Activated T-helper 9 cell treated with anti-CD3 and anti-CD28 coated beads, Interleukin-2, amount 50 U/mL, for 16 hours (primary cell): ENCODE data around the gene EVC.
"Not testable (repeated sequence)": the region's sequence is repeated elsewhere in the genome, so short reads cannot be mapped to it uniquely, and the experiment has no call there.

Source experiments
- DNase-seq: peaks from one replicate; pipeline ENCODE4 v3.0.0-alpha.2; 2020; ENCODE audit warnings: low read depth

Gene EVC

GRCh38 chr4:5708449-5709206, 2.4 kb upstream of the EVC start, which contains the start of gene EVC2:
Gene EVC2 (minus strand): TSS chr4:5708559. CDS start chr4:5708513, 46 bp downstream.
- DNase-seq: no peak

GRCh38 chr4:5709207-5709575, 1.8 kb upstream of the EVC start:
- no peak for DNase-seq

GRCh38 chr4:5710065-5710960, 688 bp upstream of the EVC start:
- no peak for DNase-seq

- DNase-seq: no peak
Measured at GRCh38 chr4:5711479-5712184, 631 bp downstream of the EVC start.

- no peak for DNase-seq
Measured at GRCh38 chr4:5712517-5712916, 1.5 kb downstream of the EVC start.

- no peak for DNase-seq
Measured at GRCh38 chr4:5712931-5713330, 1.9 kb downstream of the EVC start.

- no peak for DNase-seq
Measured at GRCh38 chr4:5713861-5714260, 2.9 kb downstream of the EVC start.

- no peak for DNase-seq
Measured at GRCh38 chr4:5715357-5715756, 4.4 kb downstream of the EVC start.

GRCh38 chr4:5716391-5716790, 5.4 kb downstream of the EVC start:
- no peak for DNase-seq

- DNase-seq: no peak
Measured at GRCh38 chr4:5717449-5718158, 6.6 kb downstream of the EVC start.

- no peak for DNase-seq
Measured at GRCh38 chr4:5718411-5718810, 7.4 kb downstream of the EVC start.

- DNase-seq: no peak
Measured at GRCh38 chr4:5719350-5720055, 8.5 kb downstream of the EVC start.

GRCh38 chr4:5720157-5720850, 9.3 kb downstream of the EVC start:
- DNase-seq: no peak

GRCh38 chr4:5720980-5721379, 10.0 kb downstream of the EVC start:
- no peak for DNase-seq

- DNase-seq: no peak
Measured at GRCh38 chr4:5721923-5722322, 10.9 kb downstream of the EVC start.

- no peak for DNase-seq
Measured at GRCh38 chr4:5722328-5722727, 11.3 kb downstream of the EVC start.

GRCh38 chr4:5724377-5724776, 13.4 kb downstream of the EVC start:
- no peak for DNase-seq

GRCh38 chr4:5728412-5728811, 17.4 kb downstream of the EVC start:
- DNase-seq: not testable (repeated sequence)

GRCh38 chr4:5730436-5730835, 19.4 kb downstream of the EVC start:
- DNase-seq: no peak
